Esophagus squamous epithelium (tissue), 4 donors: ENCODE measurements around the gene ZFPM1.

ENCODE experiments used
- CTCF ChIP-seq, 6 experiments: fragments of 450-650 bp in 4 of 6; fragments of 200-600 bp in 2 of 6; sonication (generic) in 2 of 6; IDR thresholded peaks; one replicate each; pipeline ENCODE4 v1.5.1; 2016 to 2019; ENCODE audit warnings: antibody characterized with exemption in 6 of 6, mild to moderate bottlenecking in 4 of 6, moderate library complexity in 4 of 6
- POLR2A ChIP-seq, 4 donors: fragments of 450-650 bp; IDR thresholded peaks; one replicate each; pipeline ENCODE4 v1.6.1; 2017; ENCODE audit warnings: antibody characterized with exemption in 4 of 4, mild to moderate bottlenecking in 4 of 4, moderate library complexity in 3 of 4

- TF ChIP-seq CTCF (IDR thresholded peaks at IDR 0.05) (no peak), POLR2A (IDR thresholded peaks at IDR 0.05) (peak in 1 of 4 donors; percentile 64)
These were observed at the start of gene ZFPM1 for GRCh38 chr16:88453217-88453531.
